ENCODE data around the gene SLC9A7.

SLC9A7 gene

DNA sequence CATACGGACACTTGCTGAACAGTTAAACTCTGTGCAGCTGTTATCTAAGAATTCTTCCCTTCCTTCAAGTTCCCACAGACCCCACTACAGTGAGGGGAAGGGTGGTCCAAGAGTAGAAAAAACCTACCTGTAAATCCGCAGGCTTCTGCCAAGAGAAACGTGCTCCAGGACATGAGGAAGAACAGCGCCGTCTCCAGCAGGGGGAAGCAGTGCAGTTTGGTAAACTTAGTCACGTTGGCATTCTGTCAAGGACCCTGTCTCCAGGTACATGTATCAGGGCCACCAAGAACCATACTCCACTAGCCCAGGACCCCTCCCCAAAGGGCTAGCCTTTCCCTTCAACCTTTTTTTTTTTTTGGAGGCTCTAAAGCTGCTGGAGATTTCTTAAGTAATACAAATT lies 105.4 kb downstream of the SLC9A7 start:
- Histone ChIP-seq H2BK15ac (replicated peaks; ENCODE audit: low read depth) (no peak overlapping the region), H2BK5ac (ENCODE audit: low read length) (no peak overlapping the region), H2AK5ac (ENCODE audit: low read length) (no peak overlapping the region), H3K79me2 (ENCODE audit: control insufficient read depth, insufficient read depth, low read length) (no peaks in the 10 kb centered on the region), H3K4me3 (ENCODE audit: low read length) (no peak overlapping the region), H3K27me3 (ENCODE audit: insufficient read depth, low read length, poor library complexity) (no peaks in the 10 kb centered on the region), H3K79me1 (ENCODE audit: low read length) (no peaks in the 10 kb centered on the region), H3K18ac (ENCODE audit: low read length) (no peak overlapping the region), H3K4me2 (ENCODE audit: low read length) (no peak overlapping the region), H3K9ac (ENCODE audit: low read length) (no peak overlapping the region), H3K4me1 (ENCODE audit: control insufficient read depth, low read depth, low read length) (no peaks in the 10 kb centered on the region), H3K56ac (ENCODE audit: low read length) (no peak overlapping the region), H3K27ac (ENCODE audit: low read depth, low read length) (no peak overlapping the region), H2BK120ac (ENCODE audit: low read depth, low read length) (no peak overlapping the region), H4K5ac (ENCODE audit: low read length) (no peak overlapping the region), H3K4ac (ENCODE audit: low read depth, low read length) (no peak overlapping the region), H4K8ac (ENCODE audit: low read depth, low read length) (no peak overlapping the region), H3K23ac (ENCODE audit: low read length) (no peak overlapping the region), H3K36me3 (ENCODE audit: control insufficient read depth, insufficient read depth, low read length) (no peaks in the 10 kb centered on the region)
- no CpG with 5 or more reads among the region's 6 CpGs for WGBS (ENCODE audit: extremely low coverage, insufficient coverage, low lambda C conversion rate)
- peak; percentile 52 for DNase-seq

GRCh38 chrX:46649421-46650260 lies 109.3 kb downstream of the SLC9A7 start:
- DNase-seq: peak; percentile 36
- Histone ChIP-seq H2BK15ac (replicated peaks; ENCODE audit: low read depth) (no peak overlapping the region), H3K56ac (ENCODE audit: low read length) (no peak overlapping the region), H3K4me1 (ENCODE audit: control insufficient read depth, low read depth, low read length) (no peaks in the 10 kb centered on the region), H4K5ac (ENCODE audit: low read length) (no peak overlapping the region), H3K18ac (ENCODE audit: low read length) (no peak overlapping the region), H2BK120ac (ENCODE audit: low read depth, low read length) (no peak overlapping the region), H3K27me3 (ENCODE audit: insufficient read depth, low read length, poor library complexity) (no peaks in the 10 kb centered on the region), H3K79me2 (ENCODE audit: control insufficient read depth, insufficient read depth, low read length) (no peaks in the 10 kb centered on the region), H3K4me2 (ENCODE audit: low read length) (no peak overlapping the region), H2AK5ac (ENCODE audit: low read length) (no peak overlapping the region), H3K23ac (ENCODE audit: low read length) (no peak overlapping the region), H3K79me1 (ENCODE audit: low read length) (no peaks in the 10 kb centered on the region), H3K27ac (ENCODE audit: low read depth, low read length) (no peak overlapping the region), H2BK5ac (ENCODE audit: low read length) (no peak overlapping the region), H3K36me3 (ENCODE audit: control insufficient read depth, insufficient read depth, low read length) (no peaks in the 10 kb centered on the region), H3K4ac (ENCODE audit: low read depth, low read length) (no peak overlapping the region), H3K4me3 (ENCODE audit: low read length) (no peak overlapping the region), H3K9ac (ENCODE audit: low read length) (no peak overlapping the region), H4K8ac (ENCODE audit: low read depth, low read length) (no peak overlapping the region)
- no CpG with 5 or more reads among the region's 7 CpGs for WGBS (ENCODE audit: extremely low coverage, insufficient coverage, low lambda C conversion rate)

- Histone ChIP-seq H3K36me3 (ENCODE audit: control insufficient read depth, insufficient read depth, low read length) (no peaks in the 10 kb centered on the region), H3K56ac (ENCODE audit: low read length) (no peak overlapping the region), H3K27ac (ENCODE audit: low read depth, low read length) (no peak overlapping the region), H2BK5ac (ENCODE audit: low read length) (no peak overlapping the region), H3K9ac (ENCODE audit: low read length) (no peak overlapping the region), H3K27me3 (ENCODE audit: insufficient read depth, low read length, poor library complexity) (no peaks in the 10 kb centered on the region), H2BK120ac (ENCODE audit: low read depth, low read length) (no peak overlapping the region), H3K4me1 (ENCODE audit: control insufficient read depth, low read depth, low read length) (no peaks in the 10 kb centered on the region), H4K5ac (ENCODE audit: low read length) (no peak overlapping the region), H3K4ac (ENCODE audit: low read depth, low read length) (no peak overlapping the region), H4K8ac (ENCODE audit: low read depth, low read length) (no peak overlapping the region), H3K18ac (ENCODE audit: low read length) (no peak overlapping the region), H3K23ac (ENCODE audit: low read length) (no peak overlapping the region), H3K79me1 (ENCODE audit: low read length) (no peaks in the 10 kb centered on the region), H3K4me2 (ENCODE audit: low read length) (no peak overlapping the region), H2AK5ac (ENCODE audit: low read length) (no peak overlapping the region), H3K4me3 (ENCODE audit: low read length) (no peak overlapping the region), H2BK15ac (replicated peaks; ENCODE audit: low read depth) (no peak overlapping the region), H3K79me2 (ENCODE audit: control insufficient read depth, insufficient read depth, low read length) (no peaks in the 10 kb centered on the region)
- WGBS (ENCODE audit: extremely low coverage, insufficient coverage, low lambda C conversion rate): no CpG with 5 or more reads among the region's 6 CpGs
- DNase-seq: peak; percentile 44
Measured at GRCh38 chrX:46648660-46649059, 110.3 kb downstream of the SLC9A7 start.

DNA sequence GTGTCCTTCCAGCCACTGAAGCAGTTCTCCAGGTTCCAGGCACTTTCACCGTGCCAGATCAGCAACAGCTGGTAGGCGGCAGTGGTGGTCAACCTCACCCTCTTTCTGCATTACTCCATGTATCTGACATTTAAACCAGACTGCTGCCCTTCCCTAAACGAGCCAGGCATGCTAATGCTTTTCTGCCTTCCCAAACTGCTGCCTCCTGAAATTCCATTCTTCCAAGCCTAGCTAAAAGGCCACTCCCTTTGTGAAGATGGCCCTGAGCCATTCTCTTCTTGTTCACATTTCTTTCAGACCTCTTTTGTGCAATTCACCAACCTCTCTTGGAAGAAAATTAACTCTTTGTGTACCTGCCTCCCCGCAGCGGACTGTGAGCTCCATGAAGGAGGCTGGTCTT lies 111.7 kb downstream of the SLC9A7 start:
- WGBS (ENCODE audit: extremely low coverage, insufficient coverage, low lambda C conversion rate): no CpG with 5 or more reads among the region's 5 CpGs
- Histone ChIP-seq H2BK5ac (ENCODE audit: low read length) (no peak overlapping the region), H3K18ac (ENCODE audit: low read length) (no peak overlapping the region), H3K27ac (ENCODE audit: low read depth, low read length) (no peak overlapping the region), H3K23ac (ENCODE audit: low read length) (no peak overlapping the region), H3K27me3 (ENCODE audit: insufficient read depth, low read length, poor library complexity) (no peaks in the 10 kb centered on the region), H2AK5ac (ENCODE audit: low read length) (no peak overlapping the region), H3K4ac (ENCODE audit: low read depth, low read length) (no peak overlapping the region), H3K4me2 (ENCODE audit: low read length) (no peak overlapping the region), H3K4me1 (ENCODE audit: control insufficient read depth, low read depth, low read length) (no peaks in the 10 kb centered on the region), H4K5ac (ENCODE audit: low read length) (no peak overlapping the region), H3K4me3 (ENCODE audit: low read length) (no peak overlapping the region), H3K56ac (ENCODE audit: low read length) (no peak overlapping the region), H2BK120ac (ENCODE audit: low read depth, low read length) (no peak overlapping the region), H4K8ac (ENCODE audit: low read depth, low read length) (no peak overlapping the region), H3K9ac (ENCODE audit: low read length) (no peak overlapping the region), H2BK15ac (replicated peaks; ENCODE audit: low read depth) (no peak overlapping the region), H3K79me2 (ENCODE audit: control insufficient read depth, insufficient read depth, low read length) (no peaks in the 10 kb centered on the region), H3K36me3 (ENCODE audit: control insufficient read depth, insufficient read depth, low read length) (no peaks in the 10 kb centered on the region), H3K79me1 (ENCODE audit: low read length) (no peaks in the 10 kb centered on the region)
- DNase-seq: peak; percentile 19

DNA sequence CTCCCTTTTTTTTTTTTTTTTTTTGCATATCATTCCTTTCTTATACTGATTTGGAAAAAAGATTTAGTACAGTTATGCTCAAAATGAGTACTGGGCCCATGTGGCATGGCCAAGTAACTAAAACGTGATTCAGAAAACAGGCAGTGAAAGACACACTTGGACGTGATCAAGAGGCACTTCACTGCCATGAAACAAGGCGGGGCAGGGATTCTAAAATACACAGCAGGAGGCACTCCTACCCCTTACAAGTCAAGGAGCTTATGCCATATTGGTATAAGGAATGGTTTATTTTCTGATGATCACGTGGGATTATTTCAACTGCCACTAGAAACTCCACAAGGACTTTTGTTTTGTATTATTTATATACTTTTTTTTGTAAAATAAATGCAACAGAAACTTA lies 113.3 kb downstream of the SLC9A7 start:
- Histone ChIP-seq H3K18ac (ENCODE audit: low read length) (no peak overlapping the region), H3K9ac (ENCODE audit: low read length) (no peak overlapping the region), H2BK120ac (ENCODE audit: low read depth, low read length) (no peak overlapping the region), H2AK5ac (ENCODE audit: low read length) (no peak overlapping the region), H3K4me1 (ENCODE audit: control insufficient read depth, low read depth, low read length) (no peaks in the 10 kb centered on the region), H3K27me3 (ENCODE audit: insufficient read depth, low read length, poor library complexity) (no peaks in the 10 kb centered on the region), H3K27ac (ENCODE audit: low read depth, low read length) (no peak overlapping the region), H3K79me1 (ENCODE audit: low read length) (no peaks in the 10 kb centered on the region), H3K4me3 (ENCODE audit: low read length) (no peak overlapping the region), H3K36me3 (ENCODE audit: control insufficient read depth, insufficient read depth, low read length) (no peaks in the 10 kb centered on the region), H3K4me2 (ENCODE audit: low read length) (no peak overlapping the region), H2BK15ac (replicated peaks; ENCODE audit: low read depth) (no peak overlapping the region), H3K4ac (ENCODE audit: low read depth, low read length) (no peak overlapping the region), H2BK5ac (ENCODE audit: low read length) (no peak overlapping the region), H3K56ac (ENCODE audit: low read length) (no peak overlapping the region), H3K23ac (ENCODE audit: low read length) (no peak overlapping the region), H4K8ac (ENCODE audit: low read depth, low read length) (no peak overlapping the region), H4K5ac (ENCODE audit: low read length) (no peak overlapping the region), H3K79me2 (ENCODE audit: control insufficient read depth, insufficient read depth, low read length) (no peaks in the 10 kb centered on the region)
- no peak for DNase-seq
- WGBS (ENCODE audit: extremely low coverage, insufficient coverage, low lambda C conversion rate): no CpG with 5 or more reads among the region's 4 CpGs

DNA sequence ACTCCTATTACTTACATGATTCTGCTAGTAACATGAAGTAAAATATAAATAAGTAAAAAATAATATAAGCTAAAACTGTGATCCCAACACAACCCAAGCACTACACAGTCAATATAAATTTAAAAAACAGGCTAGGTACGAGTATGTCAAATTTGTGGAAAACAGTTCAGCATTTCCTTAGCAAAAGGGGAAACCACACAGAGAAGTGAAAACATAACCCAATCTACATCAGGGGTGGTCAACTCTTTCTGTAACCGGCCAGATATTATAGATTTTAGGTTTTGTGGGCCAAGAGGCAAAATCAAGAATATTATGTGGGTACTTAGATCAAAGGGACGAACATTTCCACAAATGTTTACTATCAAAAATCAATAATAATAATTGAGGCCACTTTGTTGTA lies 115.3 kb downstream of the SLC9A7 start:
- Histone ChIP-seq H3K4me2 (ENCODE audit: low read length) (no peak overlapping the region), H4K8ac (ENCODE audit: low read depth, low read length) (no peak overlapping the region), H3K4ac (ENCODE audit: low read depth, low read length) (no peak overlapping the region), H2BK120ac (ENCODE audit: low read depth, low read length) (no peak overlapping the region), H3K79me1 (ENCODE audit: low read length) (no peaks in the 10 kb centered on the region), H3K36me3 (ENCODE audit: control insufficient read depth, insufficient read depth, low read length) (no peaks in the 10 kb centered on the region), H3K4me3 (ENCODE audit: low read length) (no peak overlapping the region), H3K27ac (ENCODE audit: low read depth, low read length) (no peak overlapping the region), H3K9ac (ENCODE audit: low read length) (no peak overlapping the region), H4K5ac (ENCODE audit: low read length) (no peak overlapping the region), H3K56ac (ENCODE audit: low read length) (no peak overlapping the region), H3K27me3 (ENCODE audit: insufficient read depth, low read length, poor library complexity) (no peaks in the 10 kb centered on the region), H3K18ac (ENCODE audit: low read length) (no peak overlapping the region), H2BK5ac (ENCODE audit: low read length) (no peak overlapping the region), H3K79me2 (ENCODE audit: control insufficient read depth, insufficient read depth, low read length) (no peaks in the 10 kb centered on the region), H3K4me1 (ENCODE audit: control insufficient read depth, low read depth, low read length) (no peaks in the 10 kb centered on the region), H3K23ac (ENCODE audit: low read length) (no peak overlapping the region), H2BK15ac (replicated peaks; ENCODE audit: low read depth) (no peak overlapping the region), H2AK5ac (ENCODE audit: low read length) (no peak overlapping the region)
- DNase-seq: no peak
- no CpG with 5 or more reads among the region's 3 CpGs for WGBS (ENCODE audit: extremely low coverage, insufficient coverage, low lambda C conversion rate)
